22Rv1 (cell line): ENCODE results near the gene MRPL49.

Experiments
- CTCF ChIP-seq: fragments of 450-650 bp; IDR thresholded peaks from 2 replicates; pipeline ENCODE4 v1.5.1; 2017; ENCODE audit warnings: mild to moderate bottlenecking
- ZFX ChIP-seq: fragments of 450-650 bp; IDR thresholded peaks from 2 replicates; pipeline ENCODE4 v1.6.1; 2017; ENCODE audit warnings: antibody characterized with exemption, borderline replicate concordance

GRCh38 chr11:65113839-65114238 lies 8.3 kb upstream of the MRPL49 start:
- TF ChIP-seq CTCF = no peak
- no peak for TF ChIP-seq ZFX
